CD4-positive, alpha-beta T cell treated with Interleukin-1 beta for 1 hour (primary cell): ENCODE data around the gene ZNF331.

Source experiments
- DNase-seq, 2 donors: peaks; one replicate each; pipeline ENCODE4 v3.0.0-alpha.2; 2020 to 2022

The ZNF331 gene

GRCh38 chr19:53579518-53579917, 41.6 kb downstream of the ZNF331 start:
- DNase-seq, result no peak

GRCh38 chr19:53580871-53581835, 43.2 kb downstream of the ZNF331 start:
- DNase-seq, result no peak

DNA sequence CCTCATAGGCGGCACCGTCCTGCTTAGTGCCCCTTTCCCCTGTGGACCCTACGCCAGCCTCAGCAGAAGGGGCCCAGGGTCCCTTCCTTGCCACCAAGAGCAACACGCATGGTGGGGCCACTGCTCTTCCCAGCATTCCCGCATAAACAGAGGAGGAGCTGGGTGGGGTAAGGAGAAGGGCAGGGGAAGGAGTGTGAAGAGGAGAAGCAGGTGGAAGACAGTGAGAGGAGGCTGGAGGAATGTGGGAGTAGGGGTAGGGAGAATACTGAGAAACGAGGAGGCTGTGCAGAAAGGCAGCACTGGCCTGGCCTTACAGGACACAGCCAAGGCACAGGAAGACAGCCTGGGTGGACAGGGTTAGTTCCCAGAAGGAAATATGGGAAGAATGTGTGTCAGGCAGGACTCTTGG, 43.9 kb downstream of the ZNF331 start:
- no peak for DNase-seq

DNA sequence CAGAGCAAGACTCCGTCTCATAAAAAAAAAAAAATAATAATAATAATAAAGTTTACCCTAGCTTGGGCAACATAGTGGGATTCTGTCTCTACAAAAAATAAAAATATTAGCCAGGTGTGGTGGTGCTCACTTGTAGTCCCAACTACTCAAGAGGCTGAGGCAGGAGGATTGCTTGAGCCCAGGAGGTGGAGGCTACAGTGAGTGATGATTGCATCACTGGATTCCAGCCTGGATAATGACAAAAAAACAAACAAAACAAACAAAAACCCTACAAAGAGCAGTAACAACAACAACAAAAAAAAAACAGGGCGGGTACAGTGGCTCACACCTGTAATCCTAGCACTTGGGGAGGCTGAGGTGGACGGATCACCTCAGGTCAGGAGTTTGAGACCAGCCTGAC, 45.2 kb downstream of the ZNF331 start:
- DNase-seq, result no peak

DNA sequence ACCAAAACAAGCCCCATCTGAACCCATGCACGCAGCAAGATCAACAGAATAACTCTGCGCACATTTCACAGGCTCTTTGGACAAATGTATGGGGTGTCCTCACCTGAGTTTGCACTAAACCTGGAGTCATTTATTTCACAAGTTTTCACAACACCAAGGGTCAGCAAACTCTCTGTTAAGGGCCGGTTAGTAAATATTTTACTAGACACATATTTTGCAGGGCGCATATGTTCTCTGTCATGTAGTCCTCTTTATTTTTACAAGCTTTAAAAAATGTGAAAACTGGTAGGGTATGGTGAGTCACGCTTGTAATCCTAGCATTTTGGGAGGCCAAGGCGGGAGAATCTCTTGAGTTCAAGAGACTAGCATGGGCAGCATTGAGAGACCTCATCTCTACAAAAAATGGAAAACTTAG, 48.3 kb downstream of the ZNF331 start:
- no peak for DNase-seq

GRCh38 chr19:53594811-53595509, 57.0 kb downstream of the ZNF331 start:
- DNase-seq, result no peak

GRCh38 chr19:53595510-53595867, 57.5 kb downstream of the ZNF331 start:
- DNase-seq, result no peak

DNA sequence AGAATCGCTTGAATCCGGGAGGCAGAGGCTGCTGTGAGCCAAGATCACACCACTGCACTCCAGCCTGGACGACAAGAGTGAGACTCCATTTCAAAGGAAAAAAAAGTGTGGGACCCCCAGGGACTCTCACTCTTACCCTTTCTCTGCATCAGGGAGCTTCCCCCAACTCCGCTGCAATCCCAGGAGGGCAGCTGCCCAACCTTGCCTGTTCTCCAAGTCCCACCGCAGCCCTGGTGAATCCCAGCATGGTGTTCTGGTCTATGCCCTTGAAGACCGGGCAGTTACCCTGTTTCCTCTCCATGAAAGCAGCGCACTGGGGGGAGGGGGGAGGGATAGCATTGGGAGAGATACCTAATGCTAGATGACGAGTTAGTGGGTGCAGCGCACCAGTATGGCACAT, 58.1 kb downstream of the ZNF331 start:
- DNase-seq, result no peak

DNA sequence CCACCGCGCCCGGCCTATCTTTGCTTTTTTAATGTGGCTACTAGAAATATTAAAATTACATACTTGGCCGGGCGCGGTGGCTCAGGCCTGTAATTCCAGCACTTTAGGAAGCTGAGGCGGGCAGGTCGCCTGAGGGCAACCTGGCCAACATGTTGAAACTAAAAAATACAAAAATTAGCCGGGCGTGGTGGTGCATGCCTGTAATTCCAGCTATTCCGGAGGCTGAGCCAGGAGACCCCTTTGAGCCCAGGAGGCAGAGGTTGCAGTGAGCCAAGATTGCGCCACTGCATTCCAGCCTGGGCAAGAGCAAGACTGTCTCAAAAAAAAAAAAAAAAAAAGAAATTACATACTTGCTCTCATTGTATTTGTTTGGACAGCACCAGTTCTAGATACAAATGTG, 59.1 kb downstream of the ZNF331 start:
- no peak for DNase-seq

- DNase-seq, result no peak
These were observed 60.4 kb downstream of the ZNF331 start for GRCh38 chr19:53598361-53598760.

DNA sequence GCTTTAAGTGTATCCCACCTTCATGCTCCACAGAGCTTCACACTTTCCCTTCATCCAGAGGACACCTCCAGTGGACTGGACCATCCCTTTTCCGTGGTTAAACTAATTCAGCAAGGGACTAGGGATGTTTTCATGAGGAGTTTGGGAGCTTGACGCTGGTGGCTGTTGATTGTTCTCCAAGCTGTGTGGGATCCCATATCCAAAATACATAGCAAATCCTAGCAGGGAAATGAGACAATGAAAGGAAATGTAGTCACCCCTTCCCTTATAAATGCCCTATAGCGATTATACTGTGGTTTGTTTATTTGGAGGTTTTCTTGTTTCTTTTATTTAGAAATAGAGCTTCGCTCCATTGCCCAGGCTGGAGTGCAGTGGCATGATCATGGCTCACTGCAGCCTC, 62.3 kb downstream of the ZNF331 start:
- no peak for DNase-seq

GRCh38 chr19:53606031-53606430, 68.1 kb downstream of the ZNF331 start:
- DNase-seq, result no peak

- DNase-seq, result no peak
These were observed 70.4 kb downstream of the ZNF331 start for GRCh38 chr19:53608381-53608780.

- DNase-seq, result no peak
These were observed 75.0 kb downstream of the ZNF331 start for GRCh38 chr19:53612762-53613526.

GRCh38 chr19:53621885-53622740, 84.2 kb downstream of the ZNF331 start:
- no peak for DNase-seq

DNA sequence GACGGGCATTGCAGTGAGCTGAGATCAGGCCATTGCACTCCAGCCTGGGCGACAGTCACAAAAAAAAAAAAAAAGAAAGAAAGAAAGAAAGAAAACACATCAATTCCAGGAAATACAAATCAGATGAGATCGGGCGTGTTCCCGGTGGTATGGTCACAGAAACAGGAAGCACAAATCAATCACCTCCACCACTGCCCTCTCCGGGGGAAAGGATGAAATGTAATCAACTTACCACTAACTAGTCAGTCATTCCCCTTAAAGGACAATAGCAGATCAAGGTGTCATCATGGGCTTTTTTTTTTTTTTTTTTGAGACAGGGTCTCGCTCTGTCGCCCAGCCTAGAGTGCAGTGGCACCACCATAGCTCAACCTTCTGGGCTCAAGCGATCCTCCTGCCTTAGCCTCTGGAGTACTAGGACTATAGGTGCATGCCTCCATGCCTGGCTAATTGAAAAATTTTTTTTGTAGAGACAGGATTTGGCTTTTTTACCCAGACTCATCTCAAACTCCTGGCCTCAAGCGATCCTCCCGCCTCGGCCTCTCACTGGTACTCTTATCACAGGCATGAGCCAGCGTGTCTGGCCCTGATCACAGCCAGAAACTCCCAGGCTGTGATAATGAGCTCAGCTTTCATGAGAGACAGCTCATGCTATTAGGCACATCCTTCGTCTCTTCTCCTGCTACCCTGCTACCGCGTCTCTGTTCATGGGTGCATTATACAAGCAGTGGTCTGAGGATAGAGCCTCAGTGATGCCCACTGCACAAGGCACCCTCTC, 87.0 kb downstream of the ZNF331 start:
- DNase-seq, result no peak

GRCh38 chr19:53626486-53626885, 88.5 kb downstream of the ZNF331 start:
- no peak for DNase-seq

DNA sequence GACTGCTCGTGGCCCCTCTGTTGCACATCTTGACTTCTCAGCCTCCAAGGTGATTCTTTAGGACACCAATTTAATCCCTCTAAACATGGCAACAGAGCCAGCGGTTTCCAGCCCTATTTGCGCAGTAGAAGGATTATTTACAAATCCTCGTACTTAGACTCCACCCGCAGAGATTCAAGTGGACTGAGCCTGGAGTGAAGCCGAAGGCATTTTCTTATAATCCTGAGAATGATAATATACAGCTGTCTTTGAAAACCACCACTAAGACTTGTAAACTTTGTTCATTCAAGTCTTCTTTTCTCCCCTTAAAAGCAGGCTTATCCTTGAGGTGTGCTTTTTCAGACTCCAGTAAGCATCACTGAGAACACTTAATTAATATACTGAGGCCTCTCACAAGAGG, 89.0 kb downstream of the ZNF331 start:
- no peak for DNase-seq
